ENCODE data around the gene TSEN15. TPM values are rescaled to one million over a fixed set of nuclear protein-coding genes. Genes with fewer than 3 reads are reported as not detected.
A peak's percentile ranks its signal among the peaks of the same experiment; 100 is the strongest.

Gene TSEN15
- polyA plus RNA-seq, 3 donors, result 43.4 to 45.2 (median 44.5) TPM

- peak in 9 of 11 donors; percentile 65 to 86 (median 75) for DNase-seq (ENCODE audit: extremely low read depth in 1 of 11, low read depth in 9 of 11, low spot score in 4 of 11)
Observed at GRCh38 chr1:184022668-184023067, 28.9 kb upstream of the TSEN15 start.

GRCh38 chr1:184023171-184023570 lies 28.4 kb upstream of the TSEN15 start:
- peak in 1 of 11 donors; percentile 20 for DNase-seq (ENCODE audit: extremely low read depth in 1 of 11, low read depth in 9 of 11, low spot score in 4 of 11)

- peak in 2 of 11 donors; percentile 20 to 31 for DNase-seq (ENCODE audit: extremely low read depth in 1 of 11, low read depth in 9 of 11, low spot score in 4 of 11)
Observed at GRCh38 chr1:184025242-184025675, 26.3 kb upstream of the TSEN15 start.

- no peak for DNase-seq (ENCODE audit: extremely low read depth in 1 of 11, low read depth in 9 of 11, low spot score in 4 of 11)
Observed at GRCh38 chr1:184027826-184028695, 23.5 kb upstream of the TSEN15 start.

- DNase-seq (ENCODE audit: extremely low read depth in 1 of 11, low read depth in 9 of 11, low spot score in 4 of 11), result no peak
Observed at GRCh38 chr1:184028854-184029623, 22.5 kb upstream of the TSEN15 start.

GRCh38 chr1:184030433-184031091 lies 21.0 kb upstream of the TSEN15 start:
- DNase-seq (ENCODE audit: extremely low read depth in 1 of 11, low read depth in 9 of 11, low spot score in 4 of 11), result no peak

GRCh38 chr1:184031092-184031408 lies 20.5 kb upstream of the TSEN15 start:
- DNase-seq (ENCODE audit: extremely low read depth in 1 of 11, low read depth in 9 of 11, low spot score in 4 of 11), result no peak

GRCh38 chr1:184031409-184032107 lies 20.0 kb upstream of the TSEN15 start:
- no peak for DNase-seq (ENCODE audit: extremely low read depth in 1 of 11, low read depth in 9 of 11, low spot score in 4 of 11)

GRCh38 chr1:184032306-184032929 lies 19.1 kb upstream of the TSEN15 start:
- DNase-seq (ENCODE audit: extremely low read depth in 1 of 11, low read depth in 9 of 11, low spot score in 4 of 11), result no peak

GRCh38 chr1:184032930-184033418 lies 18.6 kb upstream of the TSEN15 start:
- DNase-seq (ENCODE audit: extremely low read depth in 1 of 11, low read depth in 9 of 11, low spot score in 4 of 11), result no peak

- no peak for DNase-seq (ENCODE audit: extremely low read depth in 1 of 11, low read depth in 9 of 11, low spot score in 4 of 11)
Observed at GRCh38 chr1:184033711-184034167, 17.8 kb upstream of the TSEN15 start.

- DNase-seq (ENCODE audit: extremely low read depth in 1 of 11, low read depth in 9 of 11, low spot score in 4 of 11), result no peak
Observed at GRCh38 chr1:184034761-184035379, 16.7 kb upstream of the TSEN15 start.

GRCh38 chr1:184035719-184036516 lies 15.6 kb upstream of the TSEN15 start:
- DNase-seq (ENCODE audit: extremely low read depth in 1 of 11, low read depth in 9 of 11, low spot score in 4 of 11), result no peak

- DNase-seq (ENCODE audit: extremely low read depth in 1 of 11, low read depth in 9 of 11, low spot score in 4 of 11), result no peak
Observed at GRCh38 chr1:184036517-184036949, 15.0 kb upstream of the TSEN15 start.

GRCh38 chr1:184037849-184038591 lies 13.5 kb upstream of the TSEN15 start:
- no peak for DNase-seq (ENCODE audit: extremely low read depth in 1 of 11, low read depth in 9 of 11, low spot score in 4 of 11)

GRCh38 chr1:184039126-184039525 lies 12.4 kb upstream of the TSEN15 start:
- no peak for DNase-seq (ENCODE audit: extremely low read depth in 1 of 11, low read depth in 9 of 11, low spot score in 4 of 11)

- no peak for DNase-seq (ENCODE audit: extremely low read depth in 1 of 11, low read depth in 9 of 11, low spot score in 4 of 11)
Observed at GRCh38 chr1:184041731-184042130, 9.8 kb upstream of the TSEN15 start.
